ENCODE data around the gene ZCCHC24.
"Not testable (repeated sequence)": the region's sequence is repeated elsewhere in the genome, so short reads cannot be mapped to it uniquely, and the experiment has no call there.

ZCCHC24 gene

GRCh38 chr10:79332610-79333315 lies 112.7 kb downstream of the ZCCHC24 start:
- not testable (repeated sequence) for H3K79me2 ChIP-seq (ENCODE audit: control insufficient read depth, insufficient read depth, low read length); H3K36me3 ChIP-seq (ENCODE audit: control insufficient read depth, insufficient read depth, low read length); H3K56ac ChIP-seq (ENCODE audit: low read length); H3K23ac ChIP-seq (ENCODE audit: low read length); H3K27ac ChIP-seq (ENCODE audit: low read depth, low read length); DNase-seq; H3K9ac ChIP-seq (ENCODE audit: low read length); H2BK15ac ChIP-seq (replicated peaks; ENCODE audit: low read depth); H3K4me3 ChIP-seq (ENCODE audit: low read length); H3K4ac ChIP-seq (ENCODE audit: low read depth, low read length); H2BK5ac ChIP-seq (ENCODE audit: low read length); H3K4me1 ChIP-seq (ENCODE audit: control insufficient read depth, low read depth, low read length); H4K5ac ChIP-seq (ENCODE audit: low read length); H3K79me1 ChIP-seq (ENCODE audit: low read length); H3K4me2 ChIP-seq (ENCODE audit: low read length); H2BK120ac ChIP-seq (ENCODE audit: low read depth, low read length); H3K18ac ChIP-seq (ENCODE audit: low read length); H4K8ac ChIP-seq (ENCODE audit: low read depth, low read length); H2AK5ac ChIP-seq (ENCODE audit: low read length); H3K27me3 ChIP-seq (ENCODE audit: insufficient read depth, low read length, poor library complexity)
- no CpG with 5 or more reads among the region's 10 CpGs for WGBS (ENCODE audit: extremely low coverage, insufficient coverage, low lambda C conversion rate)

Data from mesendoderm (in vitro differentiated cells).